Esophagus muscularis mucosa (tissue), 4 donors: ENCODE results near the gene TRIM42. TPM values are rescaled to one million over a fixed set of nuclear protein-coding genes. Genes with fewer than 3 reads are reported as not detected.

ENCODE experiments used
- DNase-seq: peaks from one replicate; pipeline ENCODE4 v3.0.0-alpha.2; 2017; ENCODE audit errors: extremely low spot score
- H3K27ac ChIP-seq, 4 donors: fragments of 200-600 bp; sonication (generic); replicated peaks in 1 of 4; 1 replicate in 3 of 4; 2 replicates in 1 of 4; pipeline ENCODE4 v1.5.1; 2016 to 2019; ENCODE audit warnings: mild to moderate bottlenecking in 1 of 4
- H3K27me3 ChIP-seq, 4 donors: fragments of 200-600 bp; sonication (generic); one replicate each; pipeline versions ENCODE4 v1.5.1 to v1.6.0; 2016 to 2019
- H3K36me3 ChIP-seq, 4 donors: fragments of 200-600 bp; sonication (generic); one replicate each; pipeline ENCODE4 v1.5.1; 2016 to 2019
- H3K4me1 ChIP-seq, 4 donors: fragments of 200-600 bp; sonication (generic); one replicate each; pipeline ENCODE4 v1.5.1; 2016 to 2019
- H3K4me3 ChIP-seq, 4 donors: fragments of 200-600 bp; sonication (generic); 1 replicate in 2 of 4; 2 replicates in 2 of 4; pipeline ENCODE4 v1.5.1; 2016 to 2019; ENCODE audit warnings: mild to moderate bottlenecking in 4 of 4, moderate library complexity in 1 of 4
- H3K9me3 ChIP-seq, 4 donors: fragments of 200-600 bp; sonication (generic); 1 replicate in 3 of 4; 2 replicates in 1 of 4; pipeline ENCODE4 v1.5.1; 2016 to 2019
- CTCF ChIP-seq, 3 experiments: fragments of 200-600 bp in 2 of 3; fragments of 450-650 bp in 1 of 3; sonication (generic) in 2 of 3; IDR thresholded peaks; one replicate each; pipeline ENCODE4 v1.5.1; 2017 to 2019; ENCODE audit warnings: antibody characterized with exemption in 3 of 3, mild to moderate bottlenecking in 2 of 3, moderate library complexity in 1 of 3
- EP300 ChIP-seq: sonication (generic); formaldehyde crosslinking; IDR thresholded peaks from one replicate; pipeline ENCODE4 v1.6.1; 2017; ENCODE audit warnings: antibody characterized with exemption
- POLR2A ChIP-seq: fragments of 450-650 bp; IDR thresholded peaks from one replicate; pipeline ENCODE4 v1.6.1; 2017; ENCODE audit warnings: antibody characterized with exemption, moderate library complexity, mild to moderate bottlenecking, low read depth
- POLR2AphosphoS5 ChIP-seq, 2 donors: sonication (generic); formaldehyde crosslinking; IDR thresholded peaks; one replicate each; pipeline ENCODE4 v1.6.1; 2017; ENCODE audit warnings: antibody characterized with exemption in 2 of 2
- WGBS: methylation state at CpG from one replicate; pipeline ENCODE4 v1.1.5; 2018; 5-methylcytosine and 5-hydroxymethylcytosine counted together
- intact Hi-C: fragments of 100-400 bp; cut with DNase I; formaldehyde crosslinking; loops from one replicate; pipeline ENCODE4 v1.15.1; 2023
- total RNA-seq, 4 donors: library from RNA; depleted of rRNA; stranded (reverse); fragments of >200 nt; gene quantifications; one replicate each; pipeline versions ENCODE4 v1.1.0 to v1.2.1, GENCODE V29; 2016

TRIM42 gene
- total RNA-seq, 4 donors from 2014 or later: not detected

GRCh38 chr3:140664111-140664510, 13.8 kb upstream of the TRIM42 start:
- WGBS: 66% methylated on average over 5 of the region's 5 CpGs
- no peak overlapping the region for H3K27ac ChIP-seq
- intact Hi-C loops: no loop called here
- H3K9me3 ChIP-seq: peaks cover 0 to 38% (median 20%) of the 10 kb centered on the region in 4 donors
- no peaks in the 10 kb centered on the region for H3K4me1 ChIP-seq
- no peak for DNase-seq
- H3K36me3 ChIP-seq: no peaks in the 10 kb centered on the region
- TF ChIP-seq EP300: no peak
- TF ChIP-seq POLR2AphosphoS5 (IDR thresholded peaks at IDR 0.05): no peak
- no peak overlapping the region for H3K4me3 ChIP-seq
- H3K27me3 ChIP-seq: no peaks in the 10 kb centered on the region

- Histone ChIP-seq H3K27ac (no peak overlapping the region), H3K27me3 (no peaks in the 10 kb centered on the region), H3K9me3 (no peaks in the 10 kb centered on the region), H3K4me1 (no peaks in the 10 kb centered on the region), H3K36me3 (no peaks in the 10 kb centered on the region), H3K4me3 (no peak overlapping the region)
- TF ChIP-seq CTCF (IDR thresholded peaks at IDR 0.05): no peak
- no peak for TF ChIP-seq POLR2AphosphoS5 (IDR thresholded peaks at IDR 0.05)
- TF ChIP-seq POLR2A: no peak
- no peak for TF ChIP-seq EP300
- DNase-seq: no peak
- 94% methylated on average over 26 of the region's 27 CpGs for WGBS
- intact Hi-C loops: no loop called here
Measured at GRCh38 chr3:140682586-140682985, 4.7 kb downstream of the TRIM42 start.

GRCh38 chr3:140686128-140686527, 8.3 kb downstream of the TRIM42 start:
- H3K27ac ChIP-seq: no peak overlapping the region
- no peak for DNase-seq
- no peaks in the 10 kb centered on the region for H3K9me3 ChIP-seq
- H3K36me3 ChIP-seq: no peaks in the 10 kb centered on the region
- H3K27me3 ChIP-seq: no peaks in the 10 kb centered on the region
- intact Hi-C loops: no loop called here
- no peaks in the 10 kb centered on the region for H3K4me1 ChIP-seq
- no peak for TF ChIP-seq CTCF (IDR thresholded peaks at IDR 0.05)
- no peak for TF ChIP-seq EP300
- TF ChIP-seq POLR2A: no peak
- no peak for TF ChIP-seq POLR2AphosphoS5 (IDR thresholded peaks at IDR 0.05)
- 84% methylated on average over 2 of the region's 2 CpGs for WGBS
- H3K4me3 ChIP-seq: no peak overlapping the region

- no peak for TF ChIP-seq CTCF (IDR thresholded peaks at IDR 0.05)
- no peak for TF ChIP-seq EP300
- TF ChIP-seq POLR2AphosphoS5 (IDR thresholded peaks at IDR 0.05): no peak
- no peak for TF ChIP-seq POLR2A
- 96% methylated on average over 2 of the region's 2 CpGs for WGBS
- intact Hi-C loops: no loop called here
- no peak for DNase-seq
- no peak overlapping the region for H3K27ac ChIP-seq
- no peak overlapping the region for H3K4me3 ChIP-seq
- H3K9me3 ChIP-seq: no peaks in the 10 kb centered on the region
- H3K36me3 ChIP-seq: no peaks in the 10 kb centered on the region
- H3K27me3 ChIP-seq: no peaks in the 10 kb centered on the region
- H3K4me1 ChIP-seq: no peaks in the 10 kb centered on the region
Measured at GRCh38 chr3:140686948-140687347, 9.1 kb downstream of the TRIM42 start.

- no peaks in the 10 kb centered on the region for H3K36me3 ChIP-seq
- H3K27me3 ChIP-seq: no peaks in the 10 kb centered on the region
- intact Hi-C loops: no loop called here
- H3K4me1 ChIP-seq: no peaks in the 10 kb centered on the region
- WGBS: 58% methylated on average over 5 of the region's 5 CpGs
- peak; percentile 39 for DNase-seq
- no peaks in the 10 kb centered on the region for H3K9me3 ChIP-seq
- H3K4me3 ChIP-seq: no peak overlapping the region
- TF ChIP-seq POLR2A (no peak), EP300 (no peak), CTCF (IDR thresholded peaks at IDR 0.05) (no peak), POLR2AphosphoS5 (IDR thresholded peaks at IDR 0.05) (no peak)
- H3K27ac ChIP-seq: no peak overlapping the region
Measured at GRCh38 chr3:140695361-140696061, 17.6 kb downstream of the TRIM42 start.
